HL-60/S4 treated with phorbol 12-myristate 13-acetate at 8.2 ng/mL for 4 days and 3 days (cell line): ENCODE results near the gene GRID1.

Source experiments
- in situ Hi-C: fragments of 300-500 bp; cut with MboI; formaldehyde crosslinking; loops from 2 replicates; pipeline ENCODE4 v1.15.0; 2022; ENCODE audit warnings: low sequenced_read_pairs

GRID1 gene

GRCh38 chr10:85657476-85658113 lies 709.0 kb downstream of the GRID1 start:
- in situ Hi-C loops: no loop called here

- in situ Hi-C loops: no loop called here
Observed at GRCh38 chr10:85655411-85655810, 711.2 kb downstream of the GRID1 start.

DNA sequence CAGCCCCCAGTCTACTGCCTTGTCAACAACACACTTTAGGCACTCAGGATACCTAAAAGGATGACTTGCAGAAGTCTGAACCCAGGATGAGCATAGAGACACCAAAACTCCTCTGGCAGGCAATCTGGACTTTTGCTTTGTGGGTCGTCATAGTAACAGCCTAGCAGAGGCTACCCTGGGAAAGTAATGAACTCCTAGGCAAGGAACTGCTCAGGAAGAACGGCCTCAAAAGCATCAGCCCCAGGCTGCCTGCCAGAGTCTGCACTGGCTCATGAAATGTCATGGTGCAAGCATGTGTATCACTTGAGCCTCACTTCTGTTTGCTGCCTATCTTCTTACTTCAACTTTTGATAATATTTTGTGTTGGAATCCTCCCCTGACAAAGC lies 715.1 kb downstream of the GRID1 start:
- in situ Hi-C loops: no loop called here

- in situ Hi-C loops: no loop called here
Observed at GRCh38 chr10:85650791-85651496, 715.7 kb downstream of the GRID1 start.

DNA sequence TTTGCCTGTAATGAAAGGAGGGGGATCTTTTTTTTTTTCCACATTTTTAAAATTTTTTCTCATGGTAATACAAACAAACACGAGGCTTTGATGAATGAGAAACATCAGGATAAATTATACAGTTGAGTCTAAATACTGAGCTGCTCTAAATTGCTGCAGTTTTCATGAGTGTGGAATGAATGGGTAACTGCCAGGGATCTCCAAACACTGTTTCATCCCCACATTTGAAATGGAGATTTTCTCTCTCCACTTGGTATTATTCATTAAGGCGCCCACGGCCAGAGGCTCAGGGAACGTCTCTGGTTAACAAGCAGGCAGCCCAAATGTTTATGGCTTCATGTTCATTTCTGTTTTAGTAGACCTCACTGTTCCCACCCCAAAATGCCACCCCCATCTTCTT lies 717.1 kb downstream of the GRID1 start:
- in situ Hi-C loops: no loop called here

DNA sequence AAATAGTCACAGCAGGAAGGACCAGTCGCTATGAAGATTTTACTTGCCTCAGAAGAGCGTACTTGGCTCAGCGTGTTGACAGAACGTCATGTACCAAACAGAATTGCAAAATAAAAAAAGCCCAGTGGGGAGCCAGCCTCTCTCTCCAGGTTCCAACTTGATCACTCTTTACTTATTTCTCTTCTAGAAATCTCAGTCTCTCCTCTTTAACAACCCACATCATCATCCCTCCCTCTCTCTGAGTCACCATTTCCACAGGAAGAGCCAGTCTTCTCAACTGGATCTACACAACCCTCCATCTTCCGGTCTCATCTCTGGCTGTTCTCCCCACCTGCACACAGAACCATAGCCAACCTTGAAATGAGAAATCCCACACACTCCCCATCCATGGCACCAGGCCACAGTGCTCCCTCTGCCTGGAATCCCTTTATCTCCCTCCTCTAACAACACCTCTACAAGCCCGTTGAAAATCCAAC lies 718.3 kb downstream of the GRID1 start:
- in situ Hi-C loops: no loop called here

DNA sequence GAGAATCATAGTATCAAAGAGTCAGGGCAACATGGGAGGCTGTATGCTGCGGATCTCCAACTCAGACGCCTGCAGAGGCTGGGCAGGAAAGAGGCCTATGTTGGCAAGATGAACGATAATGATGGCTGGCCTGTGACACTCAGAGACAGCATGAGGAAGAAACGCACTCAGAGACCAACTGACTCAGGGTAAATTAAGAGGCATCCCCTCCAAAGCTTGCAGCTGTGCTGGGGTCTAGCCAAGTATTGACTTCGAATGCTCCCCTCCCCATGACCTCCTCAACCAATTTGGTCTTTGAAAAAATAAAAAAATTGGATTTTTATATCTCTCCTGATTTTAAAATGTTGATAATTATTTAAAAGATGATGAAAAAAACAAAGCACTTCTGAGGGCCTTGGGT lies 718.9 kb downstream of the GRID1 start:
- in situ Hi-C loops: no loop called here

- in situ Hi-C loops: no loop called here
Observed at GRCh38 chr10:85645926-85646711, 720.5 kb downstream of the GRID1 start.

DNA sequence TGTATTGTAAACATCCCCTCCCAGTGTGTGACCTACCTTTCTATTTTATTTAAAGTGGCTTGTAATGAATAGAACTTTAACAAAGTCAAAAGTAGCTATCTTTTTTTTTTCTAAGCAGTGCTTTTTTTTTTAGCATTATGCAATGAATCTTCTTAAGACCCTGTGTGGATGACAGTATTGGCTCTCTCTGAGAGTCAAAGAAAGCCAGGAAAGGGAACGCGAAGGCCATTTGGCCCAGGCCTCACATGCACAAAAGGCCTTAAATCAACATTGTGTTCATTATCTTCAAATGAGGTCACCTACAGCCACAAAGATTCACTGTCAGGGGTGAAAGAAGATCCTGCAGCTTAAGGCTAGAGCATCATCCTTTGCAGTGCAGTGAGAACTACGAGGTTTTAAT lies 721.5 kb downstream of the GRID1 start:
- in situ Hi-C loops: no loop called here

DNA sequence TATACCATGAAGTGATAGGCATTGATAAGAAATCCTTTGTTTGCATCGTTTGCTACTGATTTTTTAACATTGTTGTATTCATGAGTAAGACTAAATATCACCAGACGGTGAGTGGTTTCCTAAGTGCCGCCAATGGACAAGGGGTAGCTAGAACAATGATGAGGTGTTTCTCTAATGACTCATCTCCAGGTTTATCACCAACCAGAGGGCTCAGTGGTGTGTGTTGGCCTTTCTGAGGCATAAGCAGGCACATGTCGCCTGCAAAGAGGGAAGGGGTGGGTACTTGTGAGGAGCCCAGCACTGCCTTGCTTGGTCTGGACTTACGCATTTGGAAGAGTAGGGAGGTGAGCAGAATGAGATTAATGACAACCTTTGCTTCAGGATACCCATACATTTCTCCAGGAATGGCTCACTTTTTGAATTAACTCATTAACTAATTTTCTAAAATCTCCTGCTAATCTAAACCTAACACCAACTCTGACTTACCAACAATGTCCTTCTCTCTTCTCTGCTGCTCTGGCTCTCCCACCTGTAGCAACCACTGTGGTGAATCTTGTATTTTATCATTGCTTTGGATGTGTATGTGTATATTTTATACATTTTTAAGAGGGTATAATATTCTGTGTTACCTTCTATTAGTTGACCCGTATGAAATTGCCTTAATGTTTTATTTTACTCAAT lies 722.6 kb downstream of the GRID1 start:
- in situ Hi-C loops: no loop called here

GRCh38 chr10:85643171-85643844 lies 723.3 kb downstream of the GRID1 start:
- in situ Hi-C loops: no loop called here

- in situ Hi-C loops: no loop called here
Observed at GRCh38 chr10:85642421-85643170, 724.0 kb downstream of the GRID1 start.

DNA sequence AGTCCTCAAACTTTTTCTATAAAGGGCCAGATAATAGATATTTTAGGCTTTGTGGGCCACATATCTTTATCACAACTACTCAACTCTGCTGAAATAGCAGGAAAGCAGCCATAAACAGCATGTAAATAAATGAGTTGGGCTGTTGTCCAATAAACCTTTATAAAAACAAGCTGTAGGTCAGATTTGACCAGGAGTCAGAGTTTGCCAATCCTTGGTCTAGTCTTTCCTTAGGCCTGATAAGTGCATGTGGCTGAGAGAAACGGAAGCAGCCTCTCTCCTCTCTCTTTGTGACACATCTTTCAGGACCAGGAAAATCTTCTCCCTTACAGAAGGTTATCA lies 724.5 kb downstream of the GRID1 start:
- in situ Hi-C loops: no loop called here

GRCh38 chr10:85641479-85642009 lies 725.1 kb downstream of the GRID1 start:
- in situ Hi-C loops: no loop called here

DNA sequence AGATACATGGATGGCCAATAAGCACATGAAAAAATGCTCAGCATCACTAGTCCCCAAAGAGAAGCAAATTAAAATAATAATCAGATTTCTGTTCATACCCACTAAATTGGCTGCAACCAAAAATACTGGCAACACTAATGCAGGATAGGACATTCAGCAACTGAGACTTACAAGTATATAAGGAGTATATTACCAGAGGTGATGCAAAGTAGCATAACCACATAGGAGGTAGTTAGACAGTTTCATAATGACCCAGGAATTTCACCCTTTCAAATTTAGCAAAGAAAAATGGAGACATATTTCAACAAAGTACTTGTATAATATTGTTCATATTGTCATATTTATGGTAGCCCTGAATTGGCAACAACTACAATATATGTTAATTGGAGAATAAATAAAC lies 727.8 kb downstream of the GRID1 start:
- in situ Hi-C loops: no loop called here

DNA sequence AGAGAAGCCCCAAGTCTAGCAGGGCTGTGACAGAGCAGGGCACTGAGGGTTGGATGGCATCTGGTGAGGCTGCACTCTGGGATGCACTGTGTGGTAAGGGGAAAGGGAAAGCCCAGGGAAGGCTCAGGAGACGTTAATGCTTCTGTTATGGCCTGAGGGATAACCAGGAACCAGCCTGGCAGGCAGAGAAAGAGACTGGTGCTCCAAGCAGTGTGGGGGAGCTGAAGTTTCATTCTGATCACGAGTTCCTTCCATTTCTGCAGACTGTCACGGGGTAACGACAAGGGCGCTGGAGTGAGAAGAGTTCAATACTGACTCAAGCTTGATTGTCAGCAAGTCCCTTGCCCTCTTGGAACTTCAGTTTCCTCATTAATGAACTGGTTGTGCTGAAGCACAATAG lies 730.9 kb downstream of the GRID1 start:
- in situ Hi-C loops: no loop called here

DNA sequence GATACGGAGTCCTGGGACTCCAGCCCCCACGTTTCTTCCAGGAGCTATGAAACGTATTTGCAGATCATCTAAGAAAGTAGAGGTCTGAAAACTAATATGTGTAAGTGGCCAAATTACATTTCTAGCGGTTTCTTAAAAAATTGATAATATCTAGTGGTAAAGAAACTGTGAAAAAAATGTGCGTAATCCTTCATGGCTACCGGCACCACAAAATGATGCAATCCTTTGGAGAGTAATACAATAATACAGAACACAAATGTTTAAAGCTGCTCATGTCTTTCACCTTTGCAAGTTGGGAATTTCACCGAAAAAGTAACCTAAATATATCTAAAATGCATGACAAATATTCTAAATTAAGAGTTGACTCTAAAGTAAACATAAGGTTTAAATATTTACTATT lies 742.1 kb downstream of the GRID1 start:
- in situ Hi-C loops: no loop called here

DNA sequence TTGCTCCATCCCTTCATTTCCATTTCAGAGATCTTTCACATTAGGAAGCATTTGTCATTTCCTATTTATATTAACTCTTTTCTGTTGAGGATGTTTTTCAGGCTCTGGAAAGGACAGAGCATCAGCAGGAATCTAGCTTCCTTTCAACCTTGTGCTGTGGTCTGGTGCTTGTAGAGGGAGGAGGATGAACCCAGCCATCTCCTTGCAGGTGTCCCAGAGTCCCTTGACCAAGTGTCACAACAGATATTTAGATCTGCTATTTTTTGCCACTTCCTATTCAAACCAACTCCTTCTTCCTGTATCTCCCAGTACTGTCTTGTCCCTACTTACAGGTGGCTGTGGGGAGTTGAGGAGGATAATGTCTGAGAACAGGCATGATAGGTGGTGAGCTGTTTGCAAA lies 742.8 kb downstream of the GRID1 start:
- in situ Hi-C loops: no loop called here

DNA sequence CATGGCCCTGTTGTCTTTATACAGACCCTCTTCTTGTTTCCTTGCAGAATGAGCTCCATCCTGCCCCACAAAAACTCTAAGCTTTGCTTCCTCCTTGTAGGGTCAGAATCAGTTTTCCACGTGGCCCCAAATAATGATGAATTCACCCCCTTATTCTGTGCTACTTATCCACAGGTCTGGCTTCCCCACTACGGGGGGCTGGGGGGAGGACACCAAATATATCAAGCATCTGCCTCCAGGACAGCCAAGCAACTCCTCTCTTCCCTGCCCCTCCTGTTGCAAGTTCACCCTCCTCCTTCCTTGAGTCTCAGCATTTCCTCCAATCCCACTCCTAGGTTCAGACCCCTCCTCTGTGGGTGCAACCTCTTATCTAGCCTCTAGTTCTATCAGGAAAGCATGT lies 743.3 kb downstream of the GRID1 start:
- in situ Hi-C loops: no loop called here

DNA sequence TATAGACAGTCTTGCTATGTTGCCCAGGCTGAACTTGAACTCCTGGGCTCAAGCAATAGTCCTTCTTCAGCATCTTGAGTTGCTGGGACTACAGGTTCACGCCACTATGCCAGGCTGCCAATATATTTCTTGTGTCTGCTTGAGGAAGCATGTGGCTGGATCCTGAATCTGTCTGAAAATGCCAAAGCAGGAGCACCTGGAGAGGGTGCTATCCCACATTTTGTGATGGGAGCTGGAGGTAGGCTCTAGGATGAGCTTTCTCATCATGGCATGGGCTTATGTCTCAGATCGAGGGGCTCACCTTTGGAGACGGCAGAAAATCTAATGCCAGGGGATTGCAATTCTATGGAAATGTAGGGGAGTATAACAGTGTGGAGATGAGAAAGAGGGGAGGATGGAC lies 744.2 kb downstream of the GRID1 start:
- in situ Hi-C loops: no loop called here
